Kidney (tissue), 14 donors: ENCODE data around the gene KLF5. TPM values are rescaled to one million over a fixed set of nuclear protein-coding genes. Genes with fewer than 3 reads are reported as not detected.

Source experiments
- DNase-seq, 5 donors: peaks; one replicate each; pipeline ENCODE4 v3.0.0-alpha.2; 2013 to 2020
- FAIRE-seq: peaks from 2 replicates; lab custom pipeline; 2012; peaks lifted over from hg19 to GRCh38; lab: Jason Lieb, UNC
- H3K27ac ChIP-seq, 2 donors: one replicate each; pipeline ENCODE4 v1.7.0; 2013; ENCODE audit warnings: low read depth in 2 of 2, low read length in 2 of 2, inconsistent platforms in 1 of 2
- H3K27me3 ChIP-seq: one replicate; pipeline ENCODE4 v1.7.1; 2013; ENCODE audit warnings: low read length, inconsistent platforms; ENCODE audit not compliant: control insufficient read depth, insufficient read depth
- H3K36me3 ChIP-seq, 3 donors: one replicate each; pipeline versions ENCODE4 v1.7.0 to v1.7.1; 2013; ENCODE audit warnings: low read length in 3 of 3, control low read depth in 1 of 3, inconsistent platforms in 1 of 3; ENCODE audit not compliant: insufficient read depth in 3 of 3, control insufficient read depth in 2 of 3
- H3K4me1 ChIP-seq, 3 donors: one replicate each; pipeline versions ENCODE4 v1.7.0 to v1.7.1; 2013; ENCODE audit warnings: low read length in 3 of 3, inconsistent platforms in 1 of 3, low read depth in 1 of 3; ENCODE audit not compliant: control insufficient read depth in 2 of 3, insufficient read depth in 2 of 3
- H3K4me3 ChIP-seq, 3 donors: one replicate each; pipeline versions ENCODE4 v1.7.0 to v1.8.1; 2013; ENCODE audit warnings: low read length in 3 of 3, control low read depth in 1 of 3, inconsistent platforms in 1 of 3
- H3K9ac ChIP-seq, 3 donors: one replicate each; pipeline versions ENCODE4 v1.7.0 to v1.7.1; 2013; ENCODE audit warnings: low read length in 3 of 3, control low read depth in 1 of 3, inconsistent platforms in 1 of 3
- H3K9me3 ChIP-seq, 3 donors: one replicate each; pipeline versions ENCODE4 v1.7.0 to v1.7.1; 2013; ENCODE audit warnings: low read length in 3 of 3, control low read depth in 1 of 3, inconsistent platforms in 1 of 3; ENCODE audit not compliant: control insufficient read depth in 2 of 3, insufficient read depth in 1 of 3
- CTCF ChIP-seq: IDR thresholded peaks from 3 replicates; pipeline ENCODE4 v1.5.1; 2012; ENCODE audit warnings: mild to moderate bottlenecking, moderate library complexity, borderline replicate concordance; ENCODE audit not compliant: insufficient read depth; ENCODE audit errors: extremely low read depth
- intact Hi-C: fragments of 100-400 bp; cut with DNase I; formaldehyde crosslinking; loops from one replicate; pipeline ENCODE4 v1.11.1; 2022
- polyA plus RNA-seq: library from polyadenylated mRNA; stranded (reverse); fragments of 350-450 nt; fragmentation: Illumina TruSeq; extraction: RNeasy Lipid Tissue Mini Kit (QIAGEN cat#74804); gene quantifications from one replicate; pipeline ENCODE4 v1.2.3, GENCODE V29; 2014; ENCODE audit warnings: low read depth, low replicate concordance; ENCODE audit not compliant: insufficient read depth
- total RNA-seq: library from RNA; stranded (reverse); fragmentation: NEBNext Ultra II Directional; extraction: Animal tissue kit (Norgen Biotek cat#: 25700); gene quantifications from one replicate; pipeline ENCODE4 v1.2.1, GENCODE V29; 2021
- donor health status: control.
- donor health status: control.
- donor health status: control.
- donor health status: control.
- donor health status: control.
- donor health status: DM: yes; HTN: yes; CAD: no.
- donor health status: Normal renal cell carcinoma (clear cell type).

The KLF5 gene
- total and polyA plus RNA-seq, 2 donors from 2014 or later: 4.4 to 52.7 TPM

GRCh38 chr13:73035660-73036059 is 23.1 kb upstream of the KLF5 start:
- Histone ChIP-seq H3K4me3 (no peak overlapping the region), H3K4me1 (peaks cover 0 to 6% (median 2%) of the 10 kb centered on the region in 3 donors), H3K9ac (no peak overlapping the region), H3K27me3 (no peaks in the 10 kb centered on the region), H3K9me3 (no peaks in the 10 kb centered on the region), H3K36me3 (no peaks in the 10 kb centered on the region), H3K27ac (no peak overlapping the region)
- intact Hi-C loops: no loop called here
- peak in 1 of 5 donors; percentile 9 for DNase-seq
- no peak for FAIRE-seq
- TF ChIP-seq CTCF: no peak

- Histone ChIP-seq H3K9me3 (no peaks in the 10 kb centered on the region), H3K9ac (no peak overlapping the region), H3K27ac (no peak overlapping the region), H3K4me3 (no peak overlapping the region), H3K4me1 (peaks cover 0 to 6% (median 2%) of the 10 kb centered on the region in 3 donors), H3K36me3 (no peaks in the 10 kb centered on the region), H3K27me3 (no peaks in the 10 kb centered on the region)
- FAIRE-seq (no peak), DNase-seq (no peak)
- intact Hi-C loops: no loop called here
- no peak for TF ChIP-seq CTCF
Measured at GRCh38 chr13:73036566-73036965, 22.2 kb upstream of the KLF5 start.

- no peak overlapping the region for H3K9ac ChIP-seq
- intact Hi-C loops: no loop called here
- H3K4me1 ChIP-seq: peaks cover 0 to 6% (median 2%) of the 10 kb centered on the region in 3 donors
- H3K4me3 ChIP-seq: no peak overlapping the region
- H3K27me3 ChIP-seq: no peaks in the 10 kb centered on the region
- no peak overlapping the region for H3K27ac ChIP-seq
- TF ChIP-seq CTCF: no peak
- no peaks in the 10 kb centered on the region for H3K9me3 ChIP-seq
- FAIRE-seq (no peak), DNase-seq (no peak)
- H3K36me3 ChIP-seq: no peaks in the 10 kb centered on the region
Measured at GRCh38 chr13:73038064-73038463, 20.7 kb upstream of the KLF5 start.
